Measurements from ENCODE around the gene PGP. TPM values are rescaled to one million over a fixed set of nuclear protein-coding genes. Genes with fewer than 3 reads are reported as not detected.

PGP gene
- polyA plus RNA-seq, 2 donors: 7.1 to 7.7 TPM

DNA sequence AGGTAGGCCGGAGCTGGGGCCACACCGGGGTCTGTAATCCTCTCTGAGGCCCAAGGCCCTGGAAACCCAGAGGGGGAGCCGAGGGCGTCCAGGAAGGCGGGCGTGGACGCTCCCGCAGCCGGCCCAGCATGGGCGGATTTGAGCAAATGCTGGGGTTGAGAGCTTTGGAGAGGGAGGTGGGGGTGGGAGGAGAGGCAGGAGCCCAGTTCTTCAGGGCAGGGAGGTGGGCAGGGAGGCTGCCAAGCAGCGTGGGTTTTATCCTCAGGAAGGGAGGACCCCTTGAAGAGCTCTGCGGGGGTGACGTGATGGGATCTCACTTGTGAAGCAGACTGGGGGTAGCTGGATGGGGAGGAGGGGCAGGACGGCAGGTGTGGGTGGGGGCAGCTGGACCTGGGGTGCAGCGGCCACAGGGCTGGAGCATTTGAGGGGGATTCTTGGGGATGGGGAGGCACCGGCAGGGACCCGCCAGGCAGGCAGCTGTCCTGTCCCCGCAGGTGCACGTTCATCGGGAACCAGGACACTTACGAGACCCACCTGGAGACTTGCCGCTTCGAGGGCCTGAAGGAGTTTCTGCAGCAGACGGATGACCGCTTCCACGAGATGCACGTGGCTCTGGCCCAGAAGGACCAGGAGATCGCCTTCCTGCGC, 41.8 kb downstream of the PGP start:
- Histone ChIP-seq H3K27me3 (ENCODE audit: control insufficient read depth in 1 of 2, insufficient read depth in 2 of 2, low read length in 2 of 2) (no peaks in the 10 kb centered on the region), H3K4me3 (ENCODE audit: low read depth in 1 of 2, low read length in 2 of 2) (no peak overlapping the region), H3K9me3 (ENCODE audit: control insufficient read depth in 2 of 2, insufficient read depth in 1 of 2, low read depth in 1 of 2, low read length in 1 of 2) (no peaks in the 10 kb centered on the region), H3K4me1 (ENCODE audit: control insufficient read depth in 2 of 2, insufficient read depth in 2 of 2, low read length in 1 of 2) (peaks cover 0 to 13% of the 10 kb centered on the region in 2 donors), H3K27ac (ENCODE audit: low read depth in 2 of 2, low read length in 1 of 2) (no peak overlapping the region), H3K36me3 (ENCODE audit: control insufficient read depth in 2 of 2, insufficient read depth in 2 of 2, low read length in 1 of 2) (peaks cover 21 to 80% of the 10 kb centered on the region in 2 donors)
- WGBS, 2 donors: 90 to 91% methylated on average over 29 of the region's 29 CpGs

GRCh38 chr16:2171601-2172178, 43.0 kb downstream of the PGP start:
- Histone ChIP-seq H3K4me1 (ENCODE audit: control insufficient read depth in 2 of 2, insufficient read depth in 2 of 2, low read length in 1 of 2) (peaks cover 0 to 13% of the 10 kb centered on the region in 2 donors), H3K27ac (ENCODE audit: low read depth in 2 of 2, low read length in 1 of 2) (no peak overlapping the region), H3K4me3 (ENCODE audit: low read depth in 1 of 2, low read length in 2 of 2) (no peak overlapping the region), H3K36me3 (ENCODE audit: control insufficient read depth in 2 of 2, insufficient read depth in 2 of 2, low read length in 1 of 2) (peaks cover 21 to 76% of the 10 kb centered on the region in 2 donors), H3K27me3 (ENCODE audit: control insufficient read depth in 1 of 2, insufficient read depth in 2 of 2, low read length in 2 of 2) (no peaks in the 10 kb centered on the region), H3K9me3 (ENCODE audit: control insufficient read depth in 2 of 2, insufficient read depth in 1 of 2, low read depth in 1 of 2, low read length in 1 of 2) (no peaks in the 10 kb centered on the region)
- 91 to 94% methylated on average over 28 of the region's 28 CpGs for WGBS, 2 donors

DNA sequence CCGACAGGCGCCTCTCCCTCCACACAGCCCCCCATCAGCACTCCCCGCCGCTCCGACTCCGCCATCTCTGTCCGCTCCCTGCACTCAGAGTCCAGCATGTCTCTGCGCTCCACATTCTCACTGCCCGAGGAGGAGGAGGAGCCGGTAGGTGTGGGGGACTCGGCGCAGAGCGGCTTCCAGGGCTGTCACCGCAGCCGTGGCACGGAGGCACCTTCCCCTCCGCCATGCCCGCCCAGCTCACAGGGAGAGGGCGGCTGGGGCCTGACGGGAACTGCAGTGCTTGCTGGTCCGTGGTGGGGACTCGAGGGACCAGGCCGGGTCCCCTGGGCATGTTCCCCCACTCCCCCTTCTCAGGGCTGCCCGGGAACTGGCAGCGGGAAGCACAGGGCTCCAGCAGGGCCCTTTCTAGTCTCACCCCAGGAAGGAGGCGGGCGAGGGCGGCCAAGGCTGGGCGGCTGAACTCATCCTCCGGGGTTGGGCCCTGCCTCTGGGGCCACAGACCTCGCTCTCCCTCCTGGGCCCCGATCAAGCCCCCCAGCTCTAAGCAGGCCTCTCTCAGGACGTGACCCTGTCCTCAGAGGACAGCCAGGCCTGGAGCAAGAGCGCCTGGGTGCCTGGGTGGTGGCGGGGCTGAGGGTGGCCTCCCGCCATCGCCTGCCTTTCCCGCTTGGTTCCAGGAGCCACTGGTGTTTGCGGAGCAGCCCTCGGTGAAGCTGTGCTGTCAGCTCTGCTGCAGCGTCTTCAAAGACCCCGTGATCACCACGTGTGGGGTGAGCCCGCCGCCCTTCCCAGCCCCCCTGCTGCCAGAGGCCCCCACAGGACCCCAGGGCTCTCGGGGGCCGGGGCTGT, 43.8 kb downstream of the PGP start:
- Histone ChIP-seq H3K27me3 (ENCODE audit: control insufficient read depth in 1 of 2, insufficient read depth in 2 of 2, low read length in 2 of 2) (no peaks in the 10 kb centered on the region), H3K27ac (ENCODE audit: low read depth in 2 of 2, low read length in 1 of 2) (no peak overlapping the region), H3K4me1 (ENCODE audit: control insufficient read depth in 2 of 2, insufficient read depth in 2 of 2, low read length in 1 of 2) (peaks cover 0 to 6% of the 10 kb centered on the region in 2 donors), H3K4me3 (ENCODE audit: low read depth in 1 of 2, low read length in 2 of 2) (peak overlapping the region in 1 of 2 donors; percentile 35), H3K36me3 (ENCODE audit: control insufficient read depth in 2 of 2, insufficient read depth in 2 of 2, low read length in 1 of 2) (peaks cover 19 to 75% of the 10 kb centered on the region in 2 donors), H3K9me3 (ENCODE audit: control insufficient read depth in 2 of 2, insufficient read depth in 1 of 2, low read depth in 1 of 2, low read length in 1 of 2) (no peaks in the 10 kb centered on the region)
- 84 to 87% methylated on average over 46 to 47 of the region's 47 CpGs for WGBS, 2 donors

DNA sequence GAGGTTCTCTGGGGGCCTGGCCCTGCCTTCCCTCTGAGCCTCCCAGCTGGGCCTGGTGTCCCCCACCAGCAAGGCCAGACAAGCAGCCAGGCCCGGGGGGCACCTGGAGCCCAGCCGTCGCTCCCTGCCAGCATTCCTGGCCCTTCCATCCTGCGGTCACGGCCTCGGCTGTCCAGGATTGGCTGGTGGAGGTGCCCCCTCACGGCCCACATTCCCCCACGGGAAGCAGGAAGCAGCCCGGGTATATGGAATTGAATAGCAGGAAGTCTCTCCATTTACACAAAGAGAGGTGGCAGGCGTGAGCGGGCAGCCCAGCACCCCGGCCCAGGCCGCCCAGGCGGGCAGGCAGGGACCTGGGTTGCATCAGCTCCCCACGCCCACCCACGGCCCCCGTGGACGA, 44.6 kb downstream of the PGP start:
- peak overlapping the region in 1 of 2 donors; percentile 35 for H3K4me3 ChIP-seq (ENCODE audit: low read depth in 1 of 2, low read length in 2 of 2)
- 78 to 84% methylated on average over 17 to 18 of the region's 18 CpGs for WGBS, 2 donors
- no peaks in the 10 kb centered on the region for H3K9me3 ChIP-seq (ENCODE audit: control insufficient read depth in 2 of 2, insufficient read depth in 1 of 2, low read depth in 1 of 2, low read length in 1 of 2)
- H3K4me1 ChIP-seq (ENCODE audit: control insufficient read depth in 2 of 2, insufficient read depth in 2 of 2, low read length in 1 of 2): peaks cover 0 to 2% of the 10 kb centered on the region in 2 donors
- peak overlapping the region in 1 of 2 donors; percentile 61 for H3K27ac ChIP-seq (ENCODE audit: low read depth in 2 of 2, low read length in 1 of 2)
- H3K27me3 ChIP-seq (ENCODE audit: control insufficient read depth in 1 of 2, insufficient read depth in 2 of 2, low read length in 2 of 2): no peaks in the 10 kb centered on the region
- H3K36me3 ChIP-seq (ENCODE audit: control insufficient read depth in 2 of 2, insufficient read depth in 2 of 2, low read length in 1 of 2): peaks cover 17 to 73% of the 10 kb centered on the region in 2 donors

DNA sequence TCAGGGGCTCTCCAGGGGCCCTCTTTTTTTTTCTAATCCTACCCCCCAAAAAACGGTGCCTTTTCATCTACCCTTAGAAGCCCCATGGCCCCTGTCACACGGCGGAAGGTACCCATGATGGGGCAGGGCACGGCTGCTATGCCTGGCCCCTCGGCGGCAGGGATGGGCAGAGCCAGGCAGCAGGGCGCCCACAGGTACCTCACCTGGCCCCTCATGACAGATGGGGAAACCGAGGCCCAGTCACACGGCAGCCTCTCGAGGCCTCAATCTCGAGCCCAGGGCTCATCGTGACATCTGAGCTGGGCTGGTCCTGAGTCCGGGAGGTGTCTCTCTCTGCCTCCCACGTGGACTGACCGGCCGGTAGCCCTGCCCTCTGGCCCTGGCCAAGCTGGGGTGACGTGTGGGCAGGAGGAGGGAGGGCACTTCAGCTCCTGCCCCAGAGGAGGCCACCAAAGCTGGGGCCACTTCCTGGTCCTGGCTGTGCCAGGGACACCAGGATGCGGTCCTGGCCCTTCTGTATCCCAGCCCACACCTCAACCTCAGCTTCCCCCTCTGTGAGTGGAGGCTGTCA, 47.5 kb downstream of the PGP start:
- Histone ChIP-seq H3K36me3 (ENCODE audit: control insufficient read depth in 2 of 2, insufficient read depth in 2 of 2, low read length in 1 of 2) (peaks cover 5 to 51% of the 10 kb centered on the region in 2 donors), H3K4me3 (ENCODE audit: low read depth in 1 of 2, low read length in 2 of 2) (no peak overlapping the region), H3K27ac (ENCODE audit: low read depth in 2 of 2, low read length in 1 of 2) (no peak overlapping the region), H3K27me3 (ENCODE audit: control insufficient read depth in 1 of 2, insufficient read depth in 2 of 2, low read length in 2 of 2) (no peaks in the 10 kb centered on the region), H3K4me1 (ENCODE audit: control insufficient read depth in 2 of 2, insufficient read depth in 2 of 2, low read length in 1 of 2) (peaks cover 3 to 17% of the 10 kb centered on the region in 2 donors), H3K9me3 (ENCODE audit: control insufficient read depth in 2 of 2, insufficient read depth in 1 of 2, low read depth in 1 of 2, low read length in 1 of 2) (no peaks in the 10 kb centered on the region)
- WGBS, 2 donors: 80 to 93% methylated on average over 18 of the region's 18 CpGs

GRCh38 chr16:2166263-2167067, 48.2 kb downstream of the PGP start:
- Histone ChIP-seq H3K4me1 (ENCODE audit: control insufficient read depth in 2 of 2, insufficient read depth in 2 of 2, low read length in 1 of 2) (peaks cover 3 to 24% of the 10 kb centered on the region in 2 donors), H3K36me3 (ENCODE audit: control insufficient read depth in 2 of 2, insufficient read depth in 2 of 2, low read length in 1 of 2) (peaks cover 5 to 45% of the 10 kb centered on the region in 2 donors), H3K27me3 (ENCODE audit: control insufficient read depth in 1 of 2, insufficient read depth in 2 of 2, low read length in 2 of 2) (no peaks in the 10 kb centered on the region), H3K27ac (ENCODE audit: low read depth in 2 of 2, low read length in 1 of 2) (no peak overlapping the region), H3K9me3 (ENCODE audit: control insufficient read depth in 2 of 2, insufficient read depth in 1 of 2, low read depth in 1 of 2, low read length in 1 of 2) (no peaks in the 10 kb centered on the region), H3K4me3 (ENCODE audit: low read depth in 1 of 2, low read length in 2 of 2) (no peak overlapping the region)
- WGBS, 2 donors: 84 to 92% methylated on average over 17 of the region's 17 CpGs

- H3K4me1 ChIP-seq (ENCODE audit: control insufficient read depth in 2 of 2, insufficient read depth in 2 of 2, low read length in 1 of 2): peaks cover 3 to 28% of the 10 kb centered on the region in 2 donors
- 93 to 96% methylated on average over 12 of the region's 12 CpGs for WGBS, 2 donors
- peaks cover 5 to 39% of the 10 kb centered on the region in 2 donors for H3K36me3 ChIP-seq (ENCODE audit: control insufficient read depth in 2 of 2, insufficient read depth in 2 of 2, low read length in 1 of 2)
- H3K9me3 ChIP-seq (ENCODE audit: control insufficient read depth in 2 of 2, insufficient read depth in 1 of 2, low read depth in 1 of 2, low read length in 1 of 2): no peaks in the 10 kb centered on the region
- H3K4me3 ChIP-seq (ENCODE audit: low read depth in 1 of 2, low read length in 2 of 2): no peak overlapping the region
- no peak overlapping the region for H3K27ac ChIP-seq (ENCODE audit: low read depth in 2 of 2, low read length in 1 of 2)
- H3K27me3 ChIP-seq (ENCODE audit: control insufficient read depth in 1 of 2, insufficient read depth in 2 of 2, low read length in 2 of 2): no peaks in the 10 kb centered on the region
Measured at GRCh38 chr16:2165861-2166260, 48.8 kb downstream of the PGP start.

DNA sequence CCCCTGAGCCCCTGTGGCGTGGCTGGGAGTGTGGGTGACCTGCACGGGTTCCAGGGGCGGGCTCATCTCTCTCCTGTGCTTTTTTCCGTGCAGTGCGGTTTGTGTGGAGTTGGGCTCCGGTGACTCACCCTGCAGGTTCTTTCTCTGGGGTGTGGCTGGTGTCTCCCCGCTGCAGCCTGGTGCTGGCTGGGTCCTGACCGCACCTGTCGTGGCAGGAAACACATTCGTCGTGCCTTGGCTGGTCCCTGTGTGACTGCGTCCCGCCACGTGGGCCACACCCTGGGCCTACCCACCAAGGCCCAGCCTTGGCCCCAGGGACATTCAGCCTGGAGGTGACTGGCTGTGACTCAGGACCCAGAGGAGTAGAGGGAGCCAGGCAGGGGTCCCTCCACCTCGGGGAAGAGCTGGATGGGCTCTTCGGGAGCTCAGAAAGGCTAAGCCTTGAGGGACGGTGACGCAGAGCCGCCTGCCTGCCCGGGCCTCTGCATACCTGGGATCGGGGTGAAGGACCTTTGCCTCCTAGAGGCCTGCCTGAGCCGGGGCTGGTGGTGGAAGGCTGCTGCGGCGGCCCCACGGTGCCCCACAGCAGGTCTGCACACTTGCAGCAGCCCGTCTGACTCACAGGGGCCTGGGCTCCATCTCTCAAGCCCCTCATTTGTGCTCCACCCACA, 51.3 kb downstream of the PGP start:
- H3K27me3 ChIP-seq (ENCODE audit: control insufficient read depth in 1 of 2, insufficient read depth in 2 of 2, low read length in 2 of 2): no peaks in the 10 kb centered on the region
- H3K27ac ChIP-seq (ENCODE audit: low read depth in 2 of 2, low read length in 1 of 2): peak overlapping the region; percentile 92 to 93
- peaks cover 16 to 47% of the 10 kb centered on the region in 2 donors for H3K4me1 ChIP-seq (ENCODE audit: control insufficient read depth in 2 of 2, insufficient read depth in 2 of 2, low read length in 1 of 2)
- H3K4me3 ChIP-seq (ENCODE audit: low read depth in 1 of 2, low read length in 2 of 2): no peak overlapping the region
- no peaks in the 10 kb centered on the region for H3K9me3 ChIP-seq (ENCODE audit: control insufficient read depth in 2 of 2, insufficient read depth in 1 of 2, low read depth in 1 of 2, low read length in 1 of 2)
- WGBS, 2 donors: 55 to 62% methylated on average over 26 of the region's 26 CpGs
- H3K36me3 ChIP-seq (ENCODE audit: control insufficient read depth in 2 of 2, insufficient read depth in 2 of 2, low read length in 1 of 2): peaks cover 5 to 21% of the 10 kb centered on the region in 2 donors

Measured in esophagus (tissue), 2 donors.